HepG2 (cell line): ENCODE measurements around the gene STX1B. TPM values are rescaled to one million over a fixed set of nuclear protein-coding genes. Genes with fewer than 3 reads are reported as not detected.

Source experiments
- ATF1 ChIP-seq: IDR thresholded peaks from 2 replicates; pipeline ENCODE4 v1.6.1; 2016; ENCODE audit warnings: mild to moderate bottlenecking, control low read depth
- DMAP1 ChIP-seq: IDR thresholded peaks from 2 replicates; pipeline ENCODE4 v1.6.1; 2016
- FOXA3 ChIP-seq: IDR thresholded peaks from 2 replicates; pipeline ENCODE4 v1.6.1; 2016; ENCODE audit warnings: missing genetic modification reagents, missing compliant biosample characterization
- FOXM1 ChIP-seq: sonication (generic); formaldehyde crosslinking; IDR thresholded peaks from 2 replicates; pipeline ENCODE4 v1.5.0; 2020; ENCODE audit warnings: missing genetic modification reagents
- FOXO1 ChIP-seq: sonication (generic); formaldehyde crosslinking; IDR thresholded peaks from 2 replicates; pipeline ENCODE4 v1.4.0; 2020; ENCODE audit warnings: missing genetic modification reagents
- GATAD1 ChIP-seq: IDR thresholded peaks from 2 replicates; pipeline ENCODE4 v1.6.1; 2016; ENCODE audit warnings: missing genetic modification reagents, missing compliant biosample characterization
- KDM5A ChIP-seq: fragments of 200-600 bp; sonication (generic); IDR thresholded peaks from 2 replicates; pipeline ENCODE4 v1.7.0; 2018; ENCODE audit warnings: antibody characterized with exemption, mild to moderate bottlenecking, low read length, borderline replicate concordance
- KLF6 ChIP-seq: IDR thresholded peaks from 2 replicates; pipeline ENCODE4 v1.8.0; 2016; ENCODE audit warnings: missing biosample characterization, missing genetic modification reagents
- NPAS2 ChIP-seq: sonication (generic); formaldehyde crosslinking; IDR thresholded peaks from 2 replicates; pipeline ENCODE4 v1.8.0; 2022; ENCODE audit warnings: mild to moderate bottlenecking, missing genetic modification reagents, borderline replicate concordance
- NR2F2 ChIP-seq: IDR thresholded peaks from 2 replicates; pipeline ENCODE4 v1.6.1; 2012; ENCODE audit warnings: low read depth, inconsistent platforms, borderline replicate concordance
- POGZ ChIP-seq: sonication (generic); formaldehyde crosslinking; IDR thresholded peaks from 2 replicates; pipeline ENCODE4 v1.4.0; 2020; ENCODE audit warnings: mild to moderate bottlenecking, missing genetic modification reagents
- SSRP1 ChIP-seq: IDR thresholded peaks from 2 replicates; pipeline ENCODE4 v1.6.1; 2016; ENCODE audit warnings: control low read depth
- XBP1 ChIP-seq: sonication (generic); formaldehyde crosslinking; IDR thresholded peaks from 2 replicates; pipeline ENCODE4 v1.5.0; 2020; ENCODE audit warnings: missing genetic modification reagents
- ZNF317 ChIP-seq: sonication (generic); formaldehyde crosslinking; IDR thresholded peaks from 2 replicates; pipeline ENCODE4 v1.5.0; 2020; ENCODE audit warnings: mild to moderate bottlenecking, missing genetic modification reagents
- ZNF749 ChIP-seq: sonication (generic); formaldehyde crosslinking; IDR thresholded peaks from 2 replicates; pipeline ENCODE4 v1.8.0; 2022; ENCODE audit warnings: mild to moderate bottlenecking, missing genetic modification reagents, moderate library complexity, borderline replicate concordance
- ZNF839 ChIP-seq: sonication (generic); formaldehyde crosslinking; IDR thresholded peaks from 2 replicates; pipeline ENCODE4 v1.4.0; 2020; ENCODE audit warnings: missing genetic modification reagents, mild to moderate bottlenecking, borderline replicate concordance
- ZSCAN29 ChIP-seq: sonication (generic); formaldehyde crosslinking; conservative IDR thresholded peaks from 2 replicates; pipeline ENCODE4 v1.4.0; 2020; ENCODE audit warnings: mild to moderate bottlenecking, missing genetic modification reagents
- polyA plus RNA-seq, 8 experiments: library from polyadenylated mRNA; depleted of rRNA in 3 of 8; stranded (reverse) in 7 of 8; unstranded in 1 of 8; fragments of >200 nt; fragmentation: Illumina TruSeq in 4 of 8; extraction: Trizol in 4 of 8; gene quantifications; 2 replicates each; pipeline versions ENCODE4 v1.2.1 to v1.2.3, GENCODE V29; 2011 to 2016; ENCODE audit warnings: low read depth in 4 of 8, missing spikeins in 1 of 8, mixed read lengths in 1 of 8; ENCODE audit not compliant: insufficient read depth in 1 of 8
- total RNA-seq, 5 experiments: library from RNA; depleted of rRNA; stranded (reverse); fragments of >200 nt; fragmentation: Illumina TruSeq; extraction: Trizol; gene quantifications; 2 replicates each; pipeline ENCODE4 v1.2.3, GENCODE V29; 2016; ENCODE audit warnings: low read depth in 1 of 5
- TF ChIP-seq, protein P1 (sequence below): sonication (generic); formaldehyde crosslinking; IDR thresholded peaks from 2 replicates; pipeline ENCODE4 v1.8.1; 2022; ENCODE audit warnings: low read depth, mild to moderate bottlenecking, missing genetic modification reagents
- TF ChIP-seq, protein P2 (sequence below): sonication (generic); formaldehyde crosslinking; IDR thresholded peaks from 2 replicates; pipeline ENCODE4 v1.4.0; 2020; ENCODE audit warnings: missing genetic modification reagents
- TF ChIP-seq, protein P3 (sequence below): sonication (generic); formaldehyde crosslinking; IDR thresholded peaks from 2 replicates; pipeline ENCODE4 v1.8.0; 2022; ENCODE audit warnings: mild to moderate bottlenecking, missing genetic modification reagents, moderate library complexity
- TF ChIP-seq, protein P4 (sequence below): sonication (generic); formaldehyde crosslinking; IDR thresholded peaks from 2 replicates; pipeline ENCODE4 v1.5.0; 2020; ENCODE audit warnings: missing genetic modification reagents
- TF ChIP-seq, protein P5 (sequence below): sonication (generic); formaldehyde crosslinking; IDR thresholded peaks from 2 replicates; pipeline ENCODE4 v1.4.0; 2020; ENCODE audit warnings: mild to moderate bottlenecking, missing genetic modification reagents, borderline replicate concordance

STX1B gene
- total and polyA plus RNA-seq, 2 of the 13 experiments (the other 11 are each of a cell fraction or from before 2014, with no cell fraction given): 2.1 to 3.0 TPM

DNA sequence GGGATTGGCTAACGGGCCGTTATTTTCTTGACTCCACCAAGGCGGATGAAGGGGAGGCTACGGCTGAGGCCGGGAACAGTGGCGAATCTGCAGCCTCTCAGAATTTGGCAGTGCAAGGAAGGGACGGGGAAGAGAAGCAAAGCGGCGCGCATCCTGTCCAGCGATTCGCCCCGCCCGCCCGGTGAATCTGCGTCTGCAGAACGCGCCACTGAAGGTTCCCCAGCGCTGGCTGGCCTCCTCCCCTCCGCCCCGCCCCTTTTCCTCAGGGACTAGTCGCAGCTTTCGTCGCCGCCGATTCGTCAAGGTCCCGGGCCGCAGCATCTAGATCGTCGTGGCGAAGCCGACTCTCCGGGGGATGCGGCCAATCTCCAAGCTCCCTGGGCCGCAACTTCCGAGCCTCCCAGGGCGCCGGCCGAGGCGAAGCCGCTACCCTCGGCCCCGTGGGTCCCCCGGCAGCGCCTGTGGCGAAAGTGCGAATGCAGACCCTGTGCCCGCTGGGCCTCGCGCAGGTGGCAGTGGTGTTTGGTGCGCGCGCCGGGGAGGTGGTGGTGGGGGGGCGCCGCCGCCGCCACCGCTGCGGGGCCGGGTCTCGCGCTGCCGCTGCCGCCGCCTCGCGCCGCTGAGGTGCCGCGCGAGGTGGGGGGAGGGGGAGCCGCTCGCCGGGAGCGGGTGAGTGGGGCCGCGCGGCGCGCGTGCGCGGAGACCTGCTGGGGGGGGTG, 52.8 kb downstream of the STX1B start, which contains the start of gene SETD1A (continued):
- TF ChIP-seq ZNF839 (0 out of 2 replicates have a peak, but pooled peaks have one; percentile 68), XBP1 (no peak), FOXO1 (CRISPR knock-in tag) (peak; percentile 7; the same call in 1 of the 2 replicates), KDM5A (peak; percentile 99), DMAP1 (CRISPR knock-in tag) (peak; percentile 83), GATAD1 (CRISPR knock-in tag) (peak; percentile 94), KLF6 (no peak; the same call in none of the 2 replicates), ZSCAN29 (CRISPR knock-in tag) (no peak), SSRP1 (no peak; the same call in 1 of the 2 replicates), NPAS2 (no peak), ATF1 (peak; percentile 85), ZNF749 (CRISPR knock-in tag) (no peak; the same call in 1 of the 2 replicates), POGZ (peak; percentile 62; the same call in 1 of the 2 replicates), FOXM1 (CRISPR knock-in tag) (no peak), FOXA3 (CRISPR knock-in tag) (peak; percentile 25), ZNF317 (CRISPR knock-in tag) (no peak; the same call in 1 of the 2 replicates), NR2F2 (no peak; the same call in 1 of the 2 replicates)
- TF ChIP-seq, protein P1, sequence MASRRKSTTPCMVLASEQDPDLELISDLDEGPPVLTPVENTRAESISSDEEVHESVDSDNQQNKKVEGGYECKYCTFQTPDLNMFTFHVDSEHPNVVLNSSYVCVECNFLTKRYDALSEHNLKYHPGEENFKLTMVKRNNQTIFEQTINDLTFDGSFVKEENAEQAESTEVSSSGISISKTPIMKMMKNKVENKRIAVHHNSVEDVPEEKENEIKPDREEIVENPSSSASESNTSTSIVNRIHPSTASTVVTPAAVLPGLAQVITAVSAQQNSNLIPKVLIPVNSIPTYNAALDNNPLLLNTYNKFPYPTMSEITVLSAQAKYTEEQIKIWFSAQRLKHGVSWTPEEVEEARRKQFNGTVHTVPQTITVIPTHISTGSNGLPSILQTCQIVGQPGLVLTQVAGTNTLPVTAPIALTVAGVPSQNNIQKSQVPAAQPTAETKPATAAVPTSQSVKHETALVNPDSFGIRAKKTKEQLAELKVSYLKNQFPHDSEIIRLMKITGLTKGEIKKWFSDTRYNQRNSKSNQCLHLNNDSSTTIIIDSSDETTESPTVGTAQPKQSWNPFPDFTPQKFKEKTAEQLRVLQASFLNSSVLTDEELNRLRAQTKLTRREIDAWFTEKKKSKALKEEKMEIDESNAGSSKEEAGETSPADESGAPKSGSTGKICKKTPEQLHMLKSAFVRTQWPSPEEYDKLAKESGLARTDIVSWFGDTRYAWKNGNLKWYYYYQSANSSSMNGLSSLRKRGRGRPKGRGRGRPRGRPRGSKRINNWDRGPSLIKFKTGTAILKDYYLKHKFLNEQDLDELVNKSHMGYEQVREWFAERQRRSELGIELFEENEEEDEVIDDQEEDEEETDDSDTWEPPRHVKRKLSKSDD (CRISPR knock-in tag): no peak; the same call in 1 of the 2 replicates
- TF ChIP-seq, protein P2, sequence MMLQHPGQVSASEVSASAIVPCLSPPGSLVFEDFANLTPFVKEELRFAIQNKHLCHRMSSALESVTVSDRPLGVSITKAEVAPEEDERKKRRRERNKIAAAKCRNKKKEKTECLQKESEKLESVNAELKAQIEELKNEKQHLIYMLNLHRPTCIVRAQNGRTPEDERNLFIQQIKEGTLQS: no peak
- TF ChIP-seq, protein P3, sequence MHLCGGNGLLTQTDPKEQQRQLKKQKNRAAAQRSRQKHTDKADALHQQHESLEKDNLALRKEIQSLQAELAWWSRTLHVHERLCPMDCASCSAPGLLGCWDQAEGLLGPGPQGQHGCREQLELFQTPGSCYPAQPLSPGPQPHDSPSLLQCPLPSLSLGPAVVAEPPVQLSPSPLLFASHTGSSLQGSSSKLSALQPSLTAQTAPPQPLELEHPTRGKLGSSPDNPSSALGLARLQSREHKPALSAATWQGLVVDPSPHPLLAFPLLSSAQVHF (CRISPR knock-in tag): no peak
- TF ChIP-seq, protein P4, sequence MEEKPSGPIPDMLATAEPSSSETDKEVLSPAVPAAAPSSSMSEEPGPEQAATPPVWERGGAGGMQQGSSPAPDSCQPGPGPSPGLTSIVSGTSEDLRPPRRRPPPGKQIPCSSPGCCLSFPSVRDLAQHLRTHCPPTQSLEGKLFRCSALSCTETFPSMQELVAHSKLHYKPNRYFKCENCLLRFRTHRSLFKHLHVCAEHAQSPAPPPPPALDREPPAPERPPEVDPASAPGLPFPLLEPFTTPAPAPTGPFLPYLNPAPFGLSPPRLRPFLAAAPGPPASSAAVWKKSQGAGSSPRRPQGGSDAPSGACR (CRISPR knock-in tag): peak; percentile 77
- TF ChIP-seq, protein P5, sequence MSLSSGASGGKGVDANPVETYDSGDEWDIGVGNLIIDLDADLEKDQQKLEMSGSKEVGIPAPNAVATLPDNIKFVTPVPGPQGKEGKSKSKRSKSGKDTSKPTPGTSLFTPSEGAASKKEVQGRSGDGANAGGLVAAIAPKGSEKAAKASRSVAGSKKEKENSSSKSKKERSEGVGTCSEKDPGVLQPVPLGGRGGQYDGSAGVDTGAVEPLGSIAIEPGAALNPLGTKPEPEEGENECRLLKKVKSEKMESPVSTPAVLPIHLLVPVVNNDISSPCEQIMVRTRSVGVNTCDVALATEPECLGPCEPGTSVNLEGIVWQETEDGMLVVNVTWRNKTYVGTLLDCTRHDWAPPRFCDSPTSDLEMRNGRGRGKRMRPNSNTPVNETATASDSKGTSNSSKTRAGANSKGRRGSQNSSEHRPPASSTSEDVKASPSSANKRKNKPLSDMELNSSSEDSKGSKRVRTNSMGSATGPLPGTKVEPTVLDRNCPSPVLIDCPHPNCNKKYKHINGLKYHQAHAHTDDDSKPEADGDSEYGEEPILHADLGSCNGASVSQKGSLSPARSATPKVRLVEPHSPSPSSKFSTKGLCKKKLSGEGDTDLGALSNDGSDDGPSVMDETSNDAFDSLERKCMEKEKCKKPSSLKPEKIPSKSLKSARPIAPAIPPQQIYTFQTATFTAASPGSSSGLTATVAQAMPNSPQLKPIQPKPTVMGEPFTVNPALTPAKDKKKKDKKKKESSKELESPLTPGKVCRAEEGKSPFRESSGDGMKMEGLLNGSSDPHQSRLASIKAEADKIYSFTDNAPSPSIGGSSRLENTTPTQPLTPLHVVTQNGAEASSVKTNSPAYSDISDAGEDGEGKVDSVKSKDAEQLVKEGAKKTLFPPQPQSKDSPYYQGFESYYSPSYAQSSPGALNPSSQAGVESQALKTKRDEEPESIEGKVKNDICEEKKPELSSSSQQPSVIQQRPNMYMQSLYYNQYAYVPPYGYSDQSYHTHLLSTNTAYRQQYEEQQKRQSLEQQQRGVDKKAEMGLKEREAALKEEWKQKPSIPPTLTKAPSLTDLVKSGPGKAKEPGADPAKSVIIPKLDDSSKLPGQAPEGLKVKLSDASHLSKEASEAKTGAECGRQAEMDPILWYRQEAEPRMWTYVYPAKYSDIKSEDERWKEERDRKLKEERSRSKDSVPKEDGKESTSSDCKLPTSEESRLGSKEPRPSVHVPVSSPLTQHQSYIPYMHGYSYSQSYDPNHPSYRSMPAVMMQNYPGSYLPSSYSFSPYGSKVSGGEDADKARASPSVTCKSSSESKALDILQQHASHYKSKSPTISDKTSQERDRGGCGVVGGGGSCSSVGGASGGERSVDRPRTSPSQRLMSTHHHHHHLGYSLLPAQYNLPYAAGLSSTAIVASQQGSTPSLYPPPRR (CRISPR knock-in tag): peak; percentile 23; the same call in 1 of the 2 replicates
